Large intestine (tissue), 3 donors: ENCODE data around the gene FANCC. TPM values are rescaled to one million over a fixed set of nuclear protein-coding genes. Genes with fewer than 3 reads are reported as not detected.
A peak's percentile ranks its signal among the peaks of the same experiment; 100 is the strongest.

Source experiments
- DNase-seq, 2 donors: peaks; one replicate each; pipeline versions ENCODE4 v3.0.0 to v3.0.0-alpha.2; 2013
- H3K27ac ChIP-seq: one replicate; pipeline ENCODE4 v1.5.1; 2013; ENCODE audit warnings: low read length
- H3K27me3 ChIP-seq: 2 replicates; pipeline ENCODE4 v1.6.1; 2013; ENCODE audit warnings: low read length; ENCODE audit not compliant: control insufficient read depth, insufficient read depth
- H3K36me3 ChIP-seq: 2 replicates; pipeline ENCODE4 v1.6.1; 2013; ENCODE audit warnings: low read length; ENCODE audit not compliant: control insufficient read depth, insufficient read depth
- H3K4me1 ChIP-seq: one replicate; pipeline ENCODE4 v1.6.1; 2013; ENCODE audit warnings: low read length; ENCODE audit not compliant: control insufficient read depth, insufficient read depth
- H3K4me3 ChIP-seq: one replicate; pipeline ENCODE4 v1.5.1; 2013; ENCODE audit warnings: low read length
- H3K9me3 ChIP-seq: one replicate; pipeline ENCODE4 v1.6.1; 2013; ENCODE audit warnings: mild to moderate bottlenecking, low read depth, low read length, moderate library complexity; ENCODE audit not compliant: control insufficient read depth
- WGBS: methylation state at CpG from one replicate; pipeline ENCODE4 v1.1.5; 2013; ENCODE audit warnings: low lambda C conversion rate; ENCODE audit not compliant: insufficient coverage; 5-methylcytosine and 5-hydroxymethylcytosine counted together
- polyA plus RNA-seq: library from polyadenylated mRNA; unstranded; fragments of 120-200 nt; gene quantifications from one replicate; pipeline ENCODE4 v1.2.1, GENCODE V29; 2013

Gene FANCC
- polyA plus RNA-seq, 1 donor, result 19.9 TPM

GRCh38 chr9:95139126-95139525 lies 178.4 kb downstream of the FANCC start:
- H3K4me1 ChIP-seq, result peaks cover 3% of the 10 kb centered on the region
- H3K36me3 ChIP-seq, result peaks cover 6% of the 10 kb centered on the region
- 92% methylated on average over 2 of the region's 10 CpGs for WGBS
- no peak overlapping the region for H3K4me3 ChIP-seq
- no peaks in the 10 kb centered on the region for H3K9me3 ChIP-seq
- H3K27me3 ChIP-seq, result no peaks in the 10 kb centered on the region
- no peak overlapping the region for H3K27ac ChIP-seq
- DNase-seq, result no peak

DNA sequence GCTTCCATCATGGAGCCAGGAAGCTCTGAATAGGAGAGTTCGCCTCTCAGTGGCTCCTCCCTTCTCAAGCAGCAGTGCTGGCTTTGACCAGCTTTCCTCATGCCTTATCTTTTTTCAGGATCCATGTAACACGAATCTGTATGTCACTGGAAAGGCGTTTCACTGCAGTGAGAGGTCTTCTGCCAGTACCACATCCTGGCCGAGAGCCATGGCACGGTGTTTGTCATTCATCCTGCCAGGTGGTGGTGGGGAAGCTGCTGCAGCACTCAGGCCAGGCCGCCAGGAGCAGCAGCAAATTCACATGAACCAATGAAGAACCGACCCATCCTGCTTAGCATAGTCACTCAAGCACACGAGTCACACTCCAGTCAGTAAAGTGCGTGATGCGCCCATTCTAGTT lies 179.0 kb downstream of the FANCC start:
- Histone ChIP-seq H3K36me3 (peaks cover 6% of the 10 kb centered on the region), H3K4me1 (peaks cover 6% of the 10 kb centered on the region), H3K4me3 (no peak overlapping the region), H3K27ac (no peak overlapping the region), H3K9me3 (no peaks in the 10 kb centered on the region), H3K27me3 (no peaks in the 10 kb centered on the region)
- WGBS, result no CpG with 5 or more reads among the region's 10 CpGs
- no peak for DNase-seq

DNA sequence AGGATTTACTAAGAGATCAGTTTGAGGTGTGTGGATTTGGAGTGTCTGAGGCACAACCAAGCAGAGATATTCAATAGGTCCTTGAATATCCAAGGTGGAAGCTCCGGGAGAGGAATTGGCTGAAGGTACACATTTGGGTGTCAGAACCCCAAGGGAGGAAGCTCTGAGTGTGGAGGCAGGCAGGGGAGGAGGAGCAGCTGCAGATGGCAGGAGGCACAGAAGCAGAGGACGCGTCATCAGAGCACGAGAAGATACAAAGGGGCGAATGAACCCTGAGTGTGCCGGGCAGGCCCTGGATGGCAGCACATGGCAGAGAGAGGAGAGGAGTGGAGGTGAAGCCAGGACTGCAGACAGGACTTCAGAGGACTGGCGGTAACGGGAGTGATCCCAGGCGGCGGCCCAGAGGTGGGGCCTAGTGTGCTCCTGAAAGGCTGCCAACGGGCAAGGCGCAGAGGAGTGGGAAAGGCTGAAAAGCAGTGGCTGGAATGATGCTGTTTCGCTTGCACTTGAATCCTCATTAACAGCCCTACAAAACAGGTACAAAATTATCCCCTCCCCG lies 179.8 kb downstream of the FANCC start:
- no CpG with 5 or more reads among the region's 14 CpGs for WGBS
- no peak overlapping the region for H3K4me3 ChIP-seq
- no peak for DNase-seq
- H3K27ac ChIP-seq, result no peak overlapping the region
- peaks cover 6% of the 10 kb centered on the region for H3K4me1 ChIP-seq
- no peaks in the 10 kb centered on the region for H3K27me3 ChIP-seq
- H3K36me3 ChIP-seq, result peaks cover 8% of the 10 kb centered on the region
- no peaks in the 10 kb centered on the region for H3K9me3 ChIP-seq

GRCh38 chr9:95135756-95136155 lies 181.8 kb downstream of the FANCC start:
- Histone ChIP-seq H3K4me1 (peaks cover 10% of the 10 kb centered on the region), H3K27me3 (no peaks in the 10 kb centered on the region), H3K4me3 (no peak overlapping the region), H3K36me3 (peaks cover 8% of the 10 kb centered on the region), H3K9me3 (no peaks in the 10 kb centered on the region), H3K27ac (no peak overlapping the region)
- WGBS, result no CpG with 5 or more reads among the region's 10 CpGs
- DNase-seq, result no peak

- Histone ChIP-seq H3K4me3 (no peak overlapping the region), H3K36me3 (peaks cover 8% of the 10 kb centered on the region), H3K27me3 (no peaks in the 10 kb centered on the region), H3K9me3 (no peaks in the 10 kb centered on the region), H3K4me1 (peaks cover 16% of the 10 kb centered on the region), H3K27ac (peak overlapping the region; percentile 39)
- peak; percentile 67 to 87 for DNase-seq
- WGBS, result no CpG with 5 or more reads among the region's 9 CpGs
Observed at GRCh38 chr9:95134457-95134881, 183.0 kb downstream of the FANCC start.

GRCh38 chr9:95133325-95133705 lies 184.2 kb downstream of the FANCC start:
- Histone ChIP-seq H3K9me3 (no peaks in the 10 kb centered on the region), H3K36me3 (peaks cover 5% of the 10 kb centered on the region), H3K27me3 (no peaks in the 10 kb centered on the region), H3K27ac (no peak overlapping the region), H3K4me3 (no peak overlapping the region), H3K4me1 (peaks cover 18% of the 10 kb centered on the region)
- DNase-seq, result no peak
- WGBS, result no CpG with 5 or more reads among the region's 4 CpGs

DNA sequence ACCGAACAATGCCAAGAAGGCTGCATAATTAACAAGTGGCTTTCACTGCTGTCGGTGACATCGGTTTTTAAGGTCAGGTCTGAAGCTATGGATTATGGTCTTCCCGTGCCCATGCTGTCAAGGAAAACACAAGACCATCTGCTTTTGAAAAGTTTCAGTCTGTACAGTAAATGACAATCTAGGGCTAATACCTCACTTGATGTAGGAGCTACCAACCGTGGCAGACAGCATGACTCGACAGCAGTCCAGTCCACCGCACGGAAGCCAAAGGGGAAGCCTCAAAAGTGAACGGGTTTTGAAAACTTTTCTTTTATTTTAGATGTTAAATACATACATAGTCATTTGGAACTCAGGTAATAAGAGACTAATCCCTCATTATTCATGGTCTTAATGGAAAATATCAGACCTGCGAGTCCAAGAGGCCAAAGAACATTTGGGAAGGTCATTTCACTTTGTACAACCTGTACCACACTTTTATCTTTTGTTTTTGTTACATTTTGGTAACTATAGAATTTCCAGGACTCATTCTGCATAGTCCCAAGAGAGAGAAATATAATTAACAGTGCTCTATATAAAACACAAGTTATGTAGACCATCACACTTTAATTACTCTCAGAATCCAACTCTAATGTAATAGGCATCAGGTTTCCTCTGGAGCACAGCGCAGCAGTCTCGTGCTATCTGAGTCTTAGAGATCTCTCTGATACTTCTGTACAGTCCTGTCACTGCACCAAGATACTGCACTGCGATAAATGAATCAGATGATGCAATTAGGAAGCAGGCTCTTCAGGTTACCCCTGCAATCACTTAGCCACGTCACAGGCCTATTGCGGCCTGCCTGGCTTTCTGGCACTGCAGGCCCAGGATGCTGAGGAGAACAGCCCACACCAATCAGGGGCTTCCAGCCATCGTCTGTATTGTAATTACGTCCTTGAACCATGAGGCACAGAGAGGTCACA lies 184.9 kb downstream of the FANCC start:
- Histone ChIP-seq H3K27ac (no peak overlapping the region), H3K36me3 (peaks cover 2% of the 10 kb centered on the region), H3K27me3 (no peaks in the 10 kb centered on the region), H3K9me3 (no peaks in the 10 kb centered on the region), H3K4me3 (no peak overlapping the region), H3K4me1 (peaks cover 18% of the 10 kb centered on the region)
- no peak for DNase-seq
- 60% methylated on average over 1 of the region's 17 CpGs for WGBS

DNA sequence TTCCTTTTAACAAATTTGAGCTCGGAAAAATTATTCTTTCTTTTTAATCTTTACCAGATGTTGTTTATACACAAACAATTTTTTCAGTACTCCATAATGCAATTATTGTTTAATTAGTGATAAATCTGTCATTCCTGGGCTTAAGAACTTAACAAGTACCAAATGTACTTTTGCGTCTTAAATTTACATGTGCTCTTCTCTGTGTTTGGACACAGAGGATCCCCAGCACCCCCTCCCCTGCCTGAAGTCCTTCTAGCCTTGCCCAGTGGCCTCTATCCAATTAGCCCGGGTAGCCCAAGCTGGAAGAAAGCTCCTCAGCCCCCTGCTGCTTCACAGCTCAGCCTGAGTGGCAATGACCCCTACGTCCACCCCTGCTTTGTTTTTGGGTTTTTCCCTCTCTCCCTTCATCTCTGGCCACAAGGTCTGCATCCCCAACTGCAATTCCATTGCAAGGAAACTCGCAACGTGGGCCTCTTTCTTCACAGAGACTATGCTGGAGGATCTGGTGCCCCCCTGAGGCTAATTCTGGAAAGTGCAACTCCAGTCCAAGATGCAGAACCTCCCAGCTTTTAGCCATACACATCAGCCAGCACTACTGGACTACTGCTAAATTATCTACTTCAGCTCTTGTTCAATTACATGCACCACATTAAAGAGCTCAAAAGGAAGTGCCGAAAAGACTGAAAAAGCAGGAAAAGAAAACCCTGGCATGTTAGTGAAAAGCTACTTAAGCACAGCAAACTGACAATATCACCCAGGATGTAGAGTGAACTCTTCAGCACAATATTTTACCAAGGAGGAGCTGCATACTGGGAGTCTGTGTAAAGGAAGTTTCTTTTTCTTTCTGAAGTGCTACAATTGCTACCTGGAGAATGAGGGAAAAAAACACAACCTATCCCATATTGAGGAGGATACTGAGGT lies 186.2 kb downstream of the FANCC start:
- Histone ChIP-seq H3K27me3 (no peaks in the 10 kb centered on the region), H3K36me3 (peaks cover 2% of the 10 kb centered on the region), H3K4me3 (no peak overlapping the region), H3K9me3 (no peaks in the 10 kb centered on the region), H3K27ac (no peak overlapping the region), H3K4me1 (peaks cover 18% of the 10 kb centered on the region)
- 62% methylated on average over 2 of the region's 7 CpGs for WGBS
- DNase-seq, result peak; percentile 36 to 54

- Histone ChIP-seq H3K9me3 (no peaks in the 10 kb centered on the region), H3K36me3 (peaks cover 2% of the 10 kb centered on the region), H3K27me3 (no peaks in the 10 kb centered on the region), H3K27ac (no peak overlapping the region), H3K4me1 (peaks cover 18% of the 10 kb centered on the region), H3K4me3 (no peak overlapping the region)
- WGBS, result 86% methylated on average over 4 of the region's 5 CpGs
- DNase-seq, result no peak
Observed at GRCh38 chr9:95130484-95130883, 187.0 kb downstream of the FANCC start.
